NCI-H2081 (cell line): ENCODE results near the gene EIF3D.

Experiments
- DNase-seq, 2 experiments: peaks; one replicate each; lab custom pipeline; 2025; lab: John Stamatoyannopoulos, UW

Gene EIF3D

GRCh38 chr22:36467042-36467810 is 61.7 kb downstream of the EIF3D start:
- peak in 1 of 2 experiments; percentile 22 for DNase-seq

- no peak for DNase-seq
These were observed 62.7 kb downstream of the EIF3D start for GRCh38 chr22:36466258-36466657.

GRCh38 chr22:36465232-36466021 is 63.5 kb downstream of the EIF3D start:
- no peak for DNase-seq

GRCh38 chr22:36464715-36465231 is 64.2 kb downstream of the EIF3D start:
- no peak for DNase-seq

- DNase-seq = no peak
These were observed 65.2 kb downstream of the EIF3D start for GRCh38 chr22:36463783-36464184.

- no peak for DNase-seq
These were observed 67.0 kb downstream of the EIF3D start for GRCh38 chr22:36461665-36462649.
